HepG2 (cell line): ENCODE data around the gene ZBP1. TPM values are rescaled to one million over a fixed set of nuclear protein-coding genes. Genes with fewer than 3 reads are reported as not detected.

Source experiments
- NR2F6 ChIP-seq, 2 experiments: IDR thresholded peaks; 2 replicates each; pipeline ENCODE4 v1.6.1; 2016; ENCODE audit warnings: antibody characterized with exemption in 1 of 2, mild to moderate bottlenecking in 1 of 2
- PHF20 ChIP-seq: sonication (generic); formaldehyde crosslinking; IDR thresholded peaks from 2 replicates; pipeline ENCODE4 v1.5.0; 2020; ENCODE audit warnings: mild to moderate bottlenecking, missing genetic modification reagents
- RFX1 ChIP-seq: fragments of 450-650 bp; IDR thresholded peaks from 2 replicates; pipeline ENCODE4 v1.6.1; 2017
- SCMH1 ChIP-seq: sonication (generic); formaldehyde crosslinking; IDR thresholded peaks from 2 replicates; pipeline ENCODE4 v1.9.0; 2021; ENCODE audit warnings: missing genetic modification reagents, mild to moderate bottlenecking, borderline replicate concordance
- TCF12 ChIP-seq, 2 experiments: fragments of 450-650 bp in 1 of 2; sonication (generic) in 1 of 2; formaldehyde crosslinking in 1 of 2; IDR thresholded peaks; 2 replicates each; pipeline versions ENCODE4 v1.6.1 to v1.8.0; 2017 to 2022; ENCODE audit warnings: antibody characterized with exemption in 1 of 2, mild to moderate bottlenecking in 1 of 2, missing genetic modification reagents in 1 of 2, moderate library complexity in 1 of 2
- ZBTB38 ChIP-seq: sonication (generic); formaldehyde crosslinking; IDR thresholded peaks from 2 replicates; pipeline ENCODE4 v1.5.1; 2020; ENCODE audit warnings: mild to moderate bottlenecking, missing genetic modification reagents
- ZNF652 ChIP-seq: IDR thresholded peaks from 2 replicates; pipeline ENCODE4 v1.6.1; 2016; ENCODE audit warnings: low read depth, borderline replicate concordance
- ZSCAN25 ChIP-seq: sonication (generic); formaldehyde crosslinking; IDR thresholded peaks from 2 replicates; pipeline ENCODE4 v1.8.0; 2022; ENCODE audit warnings: mild to moderate bottlenecking, missing genetic modification reagents
- polyA plus RNA-seq, 8 experiments: library from polyadenylated mRNA; depleted of rRNA in 3 of 8; stranded (reverse) in 7 of 8; unstranded in 1 of 8; fragments of >200 nt; fragmentation: Illumina TruSeq in 4 of 8; extraction: Trizol in 4 of 8; gene quantifications; 2 replicates each; pipeline versions ENCODE4 v1.2.1 to v1.2.3, GENCODE V29; 2011 to 2016; ENCODE audit warnings: low read depth in 4 of 8, missing spikeins in 1 of 8, mixed read lengths in 1 of 8; ENCODE audit not compliant: insufficient read depth in 1 of 8
- total RNA-seq, 5 experiments: library from RNA; depleted of rRNA; stranded (reverse); fragments of >200 nt; fragmentation: Illumina TruSeq; extraction: Trizol; gene quantifications; 2 replicates each; pipeline ENCODE4 v1.2.3, GENCODE V29; 2016; ENCODE audit warnings: low read depth in 1 of 5
- TF ChIP-seq, protein P1 (sequence below): sonication (generic); IDR thresholded peaks from 2 replicates; pipeline ENCODE4 v1.6.1; 2016; ENCODE audit warnings: low read depth, borderline replicate concordance
- TF ChIP-seq, protein P2 (sequence below): sonication (generic); formaldehyde crosslinking; IDR thresholded peaks from 2 replicates; pipeline ENCODE4 v1.5.1; 2020; ENCODE audit warnings: mild to moderate bottlenecking, missing genetic modification reagents, borderline replicate concordance
- TF ChIP-seq, protein P3 (sequence below), 2 experiments: sonication (generic) in 1 of 2; formaldehyde crosslinking in 1 of 2; IDR thresholded peaks; 2 replicates each; pipeline versions ENCODE4 v1.4.0 to v1.6.1; 2016 to 2020; ENCODE audit warnings: borderline replicate concordance in 1 of 2, low read depth in 1 of 2, mild to moderate bottlenecking in 1 of 2, missing genetic modification reagents in 1 of 2

ZBP1 gene
- total and polyA plus RNA-seq, 2 of the 13 experiments (the other 11 are each of a cell fraction or from before 2014, with no cell fraction given): not detected

DNA sequence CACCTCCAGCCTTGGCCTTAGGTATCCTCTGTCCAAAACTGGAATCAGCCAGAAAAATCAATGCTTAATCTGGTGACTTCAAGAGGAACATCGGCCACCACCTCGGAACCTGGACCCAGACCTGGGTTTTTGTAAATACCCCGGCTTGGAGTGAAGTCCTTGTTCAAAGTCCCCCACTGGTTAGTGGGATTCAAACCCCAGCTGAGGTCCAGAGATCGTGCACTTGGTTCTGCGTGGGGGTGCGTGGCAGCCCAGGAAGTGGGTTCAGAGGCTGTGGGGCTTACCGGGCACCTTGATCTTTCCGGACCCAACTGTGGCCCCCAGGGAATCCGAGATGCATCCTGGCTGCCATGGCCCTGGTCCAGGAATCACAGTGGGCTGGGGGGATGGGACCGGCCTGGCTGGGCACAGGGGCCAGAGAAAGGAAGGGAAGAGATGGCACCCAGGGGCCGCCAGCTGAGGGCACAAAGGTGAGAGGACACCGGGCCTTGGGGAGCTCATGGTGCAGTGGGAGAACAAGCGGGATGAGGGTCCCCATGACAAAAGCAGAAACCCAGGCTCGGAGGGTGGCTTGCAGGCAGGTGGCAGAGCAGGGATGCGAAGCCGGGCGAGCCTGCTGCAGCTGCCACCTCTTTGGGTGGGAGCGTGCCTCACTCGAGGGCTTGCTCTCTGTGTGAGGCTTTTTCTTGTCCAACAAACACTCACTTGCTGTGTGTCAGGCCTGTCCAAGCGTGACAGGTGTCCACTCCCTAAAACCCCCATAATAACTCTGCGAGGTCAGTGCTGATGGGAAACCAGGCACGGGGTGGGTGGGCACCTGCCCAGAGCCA lies 27.7 kb downstream of the ZBP1 start (continued):
- TF ChIP-seq, protein P1, sequence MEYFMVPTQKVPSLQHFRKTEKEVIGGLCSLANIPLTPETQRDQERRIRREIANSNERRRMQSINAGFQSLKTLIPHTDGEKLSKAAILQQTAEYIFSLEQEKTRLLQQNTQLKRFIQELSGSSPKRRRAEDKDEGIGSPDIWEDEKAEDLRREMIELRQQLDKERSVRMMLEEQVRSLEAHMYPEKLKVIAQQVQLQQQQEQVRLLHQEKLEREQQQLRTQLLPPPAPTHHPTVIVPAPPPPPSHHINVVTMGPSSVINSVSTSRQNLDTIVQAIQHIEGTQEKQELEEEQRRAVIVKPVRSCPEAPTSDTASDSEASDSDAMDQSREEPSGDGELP: peak; percentile 39; the same call in 1 of the 2 replicates
- TF ChIP-seq, protein P2, sequence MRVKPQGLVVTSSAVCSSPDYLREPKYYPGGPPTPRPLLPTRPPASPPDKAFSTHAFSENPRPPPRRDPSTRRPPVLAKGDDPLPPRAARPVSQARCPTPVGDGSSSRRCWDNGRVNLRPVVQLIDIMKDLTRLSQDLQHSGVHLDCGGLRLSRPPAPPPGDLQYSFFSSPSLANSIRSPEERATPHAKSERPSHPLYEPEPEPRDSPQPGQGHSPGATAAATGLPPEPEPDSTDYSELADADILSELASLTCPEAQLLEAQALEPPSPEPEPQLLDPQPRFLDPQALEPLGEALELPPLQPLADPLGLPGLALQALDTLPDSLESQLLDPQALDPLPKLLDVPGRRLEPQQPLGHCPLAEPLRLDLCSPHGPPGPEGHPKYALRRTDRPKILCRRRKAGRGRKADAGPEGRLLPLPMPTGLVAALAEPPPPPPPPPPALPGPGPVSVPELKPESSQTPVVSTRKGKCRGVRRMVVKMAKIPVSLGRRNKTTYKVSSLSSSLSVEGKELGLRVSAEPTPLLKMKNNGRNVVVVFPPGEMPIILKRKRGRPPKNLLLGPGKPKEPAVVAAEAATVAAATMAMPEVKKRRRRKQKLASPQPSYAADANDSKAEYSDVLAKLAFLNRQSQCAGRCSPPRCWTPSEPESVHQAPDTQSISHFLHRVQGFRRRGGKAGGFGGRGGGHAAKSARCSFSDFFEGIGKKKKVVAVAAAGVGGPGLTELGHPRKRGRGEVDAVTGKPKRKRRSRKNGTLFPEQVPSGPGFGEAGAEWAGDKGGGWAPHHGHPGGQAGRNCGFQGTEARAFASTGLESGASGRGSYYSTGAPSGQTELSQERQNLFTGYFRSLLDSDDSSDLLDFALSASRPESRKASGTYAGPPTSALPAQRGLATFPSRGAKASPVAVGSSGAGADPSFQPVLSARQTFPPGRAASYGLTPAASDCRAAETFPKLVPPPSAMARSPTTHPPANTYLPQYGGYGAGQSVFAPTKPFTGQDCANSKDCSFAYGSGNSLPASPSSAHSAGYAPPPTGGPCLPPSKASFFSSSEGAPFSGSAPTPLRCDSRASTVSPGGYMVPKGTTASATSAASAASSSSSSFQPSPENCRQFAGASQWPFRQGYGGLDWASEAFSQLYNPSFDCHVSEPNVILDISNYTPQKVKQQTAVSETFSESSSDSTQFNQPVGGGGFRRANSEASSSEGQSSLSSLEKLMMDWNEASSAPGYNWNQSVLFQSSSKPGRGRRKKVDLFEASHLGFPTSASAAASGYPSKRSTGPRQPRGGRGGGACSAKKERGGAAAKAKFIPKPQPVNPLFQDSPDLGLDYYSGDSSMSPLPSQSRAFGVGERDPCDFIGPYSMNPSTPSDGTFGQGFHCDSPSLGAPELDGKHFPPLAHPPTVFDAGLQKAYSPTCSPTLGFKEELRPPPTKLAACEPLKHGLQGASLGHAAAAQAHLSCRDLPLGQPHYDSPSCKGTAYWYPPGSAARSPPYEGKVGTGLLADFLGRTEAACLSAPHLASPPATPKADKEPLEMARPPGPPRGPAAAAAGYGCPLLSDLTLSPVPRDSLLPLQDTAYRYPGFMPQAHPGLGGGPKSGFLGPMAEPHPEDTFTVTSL: no peak; the same call in 1 of the 2 replicates
- no peak for TF ChIP-seq SCMH1
- TF ChIP-seq ZSCAN25 (CRISPR knock-in tag): peak; percentile 73; the same call in 1 of the 2 replicates
- TF ChIP-seq ZNF652: no peak
- TF ChIP-seq, protein P3, sequence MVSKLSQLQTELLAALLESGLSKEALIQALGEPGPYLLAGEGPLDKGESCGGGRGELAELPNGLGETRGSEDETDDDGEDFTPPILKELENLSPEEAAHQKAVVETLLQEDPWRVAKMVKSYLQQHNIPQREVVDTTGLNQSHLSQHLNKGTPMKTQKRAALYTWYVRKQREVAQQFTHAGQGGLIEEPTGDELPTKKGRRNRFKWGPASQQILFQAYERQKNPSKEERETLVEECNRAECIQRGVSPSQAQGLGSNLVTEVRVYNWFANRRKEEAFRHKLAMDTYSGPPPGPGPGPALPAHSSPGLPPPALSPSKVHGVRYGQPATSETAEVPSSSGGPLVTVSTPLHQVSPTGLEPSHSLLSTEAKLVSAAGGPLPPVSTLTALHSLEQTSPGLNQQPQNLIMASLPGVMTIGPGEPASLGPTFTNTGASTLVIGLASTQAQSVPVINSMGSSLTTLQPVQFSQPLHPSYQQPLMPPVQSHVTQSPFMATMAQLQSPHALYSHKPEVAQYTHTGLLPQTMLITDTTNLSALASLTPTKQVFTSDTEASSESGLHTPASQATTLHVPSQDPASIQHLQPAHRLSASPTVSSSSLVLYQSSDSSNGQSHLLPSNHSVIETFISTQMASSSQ (IDR thresholded peaks at IDR 0.05; ENCODE audit: low read depth): no peak
- TF ChIP-seq, protein P3 (CRISPR knock-in tag; IDR thresholded peaks at IDR 0.05; ENCODE audit: borderline replicate concordance): no peak
- peak; percentile 29; the same call in 1 of the 2 replicates for TF ChIP-seq NR2F6 (IDR thresholded peaks at IDR 0.05)
- TF ChIP-seq NR2F6 (CRISPR knock-in tag; IDR thresholded peaks at IDR 0.05): no peak; the same call in 1 of the 2 replicates
- no peak for TF ChIP-seq ZBTB38 (CRISPR knock-in tag)
- TF ChIP-seq RFX1: no peak
- no peak for TF ChIP-seq PHF20
- no peak for TF ChIP-seq TCF12 (IDR thresholded peaks at IDR 0.05)
- TF ChIP-seq TCF12 (CRISPR knock-in tag; IDR thresholded peaks at IDR 0.05): peak; percentile 94; the same call in 1 of the 2 replicates
